GM19035 (cell line): ENCODE data around the gene KCNQ1.
"Not testable (repeated sequence)": the region's sequence is repeated elsewhere in the genome, so short reads cannot be mapped to it uniquely, and the experiment has no call there.

Source experiments
- ATAC-seq: cut with Tn5 transposase; IDR thresholded peaks from one replicate; pipeline ENCODE4 v1.9.1; 2021; ENCODE audit not compliant: unreplicated experiment

KCNQ1 gene

GRCh38 chr11:2472428-2473186, 27.8 kb downstream of the KCNQ1 start:
- ATAC-seq, result no peak

GRCh38 chr11:2473361-2474058, 28.7 kb downstream of the KCNQ1 start:
- no peak for ATAC-seq

- ATAC-seq, result no peak
These were observed 29.5 kb downstream of the KCNQ1 start for GRCh38 chr11:2474059-2474901.

- no peak for ATAC-seq
These were observed 30.5 kb downstream of the KCNQ1 start for GRCh38 chr11:2475136-2475918.

- ATAC-seq, result no peak
These were observed 32.4 kb downstream of the KCNQ1 start for GRCh38 chr11:2477254-2477653.

GRCh38 chr11:2477936-2478335, 33.1 kb downstream of the KCNQ1 start:
- no peak for ATAC-seq

GRCh38 chr11:2480067-2480873, 35.5 kb downstream of the KCNQ1 start:
- not testable (repeated sequence) for ATAC-seq

- no peak for ATAC-seq
These were observed 36.0 kb downstream of the KCNQ1 start for GRCh38 chr11:2480874-2481220.

- ATAC-seq, result no peak
These were observed 36.4 kb downstream of the KCNQ1 start for GRCh38 chr11:2481253-2481652.

GRCh38 chr11:2482204-2482603, 37.4 kb downstream of the KCNQ1 start:
- no peak for ATAC-seq

GRCh38 chr11:2482745-2483144, 37.9 kb downstream of the KCNQ1 start:
- no peak for ATAC-seq

GRCh38 chr11:2483426-2483825, 38.6 kb downstream of the KCNQ1 start:
- ATAC-seq, result no peak

GRCh38 chr11:2484576-2485125, 39.8 kb downstream of the KCNQ1 start:
- no peak for ATAC-seq

- ATAC-seq, result no peak
These were observed 43.2 kb downstream of the KCNQ1 start for GRCh38 chr11:2488004-2488403.

- ATAC-seq, result no peak
These were observed 44.3 kb downstream of the KCNQ1 start for GRCh38 chr11:2489083-2489482.

- not testable (repeated sequence) for ATAC-seq
These were observed 53.1 kb downstream of the KCNQ1 start for GRCh38 chr11:2497951-2498350.

GRCh38 chr11:2498750-2499149, 53.9 kb downstream of the KCNQ1 start:
- ATAC-seq, result no peak

- ATAC-seq, result no peak
These were observed 62.5 kb downstream of the KCNQ1 start for GRCh38 chr11:2507212-2507901.
